Upper lobe of left lung (tissue), 4 donors: ENCODE data around the gene SCP2.

Experiments used
- CTCF ChIP-seq, 6 experiments: fragments of 450-650 bp in 4 of 6; fragments of 200-600 bp in 2 of 6; sonication (generic) in 2 of 6; IDR thresholded peaks; one replicate each; pipeline ENCODE4 v1.5.1; 2016 to 2019; ENCODE audit warnings: antibody characterized with exemption in 6 of 6
- EP300 ChIP-seq, 4 donors: sonication (generic); formaldehyde crosslinking; IDR thresholded peaks; one replicate each; pipeline ENCODE4 v1.5.1; 2017; ENCODE audit warnings: antibody characterized with exemption in 4 of 4, control low read depth in 2 of 4
- POLR2A ChIP-seq, 4 donors: fragments of 450-650 bp; IDR thresholded peaks; one replicate each; pipeline ENCODE4 v1.5.1; 2016 to 2017; ENCODE audit warnings: antibody characterized with exemption in 4 of 4, mild to moderate bottlenecking in 2 of 4
- POLR2AphosphoS5 ChIP-seq, 2 donors: sonication (generic); formaldehyde crosslinking; IDR thresholded peaks; one replicate each; pipeline ENCODE4 v1.5.1; 2017; ENCODE audit warnings: antibody characterized with exemption in 2 of 2

GRCh38 chr1:53094533-53094919 is 167.4 kb downstream of the SCP2 start:
- no peak for TF ChIP-seq CTCF (IDR thresholded peaks at IDR 0.05)
- TF ChIP-seq EP300 (IDR thresholded peaks at IDR 0.05): no peak
- no peak for TF ChIP-seq POLR2A (IDR thresholded peaks at IDR 0.05)
- no peak for TF ChIP-seq POLR2AphosphoS5 (IDR thresholded peaks at IDR 0.05)
